Measurements from ENCODE around the gene NKX2-1.

NKX2-1 gene

DNA sequence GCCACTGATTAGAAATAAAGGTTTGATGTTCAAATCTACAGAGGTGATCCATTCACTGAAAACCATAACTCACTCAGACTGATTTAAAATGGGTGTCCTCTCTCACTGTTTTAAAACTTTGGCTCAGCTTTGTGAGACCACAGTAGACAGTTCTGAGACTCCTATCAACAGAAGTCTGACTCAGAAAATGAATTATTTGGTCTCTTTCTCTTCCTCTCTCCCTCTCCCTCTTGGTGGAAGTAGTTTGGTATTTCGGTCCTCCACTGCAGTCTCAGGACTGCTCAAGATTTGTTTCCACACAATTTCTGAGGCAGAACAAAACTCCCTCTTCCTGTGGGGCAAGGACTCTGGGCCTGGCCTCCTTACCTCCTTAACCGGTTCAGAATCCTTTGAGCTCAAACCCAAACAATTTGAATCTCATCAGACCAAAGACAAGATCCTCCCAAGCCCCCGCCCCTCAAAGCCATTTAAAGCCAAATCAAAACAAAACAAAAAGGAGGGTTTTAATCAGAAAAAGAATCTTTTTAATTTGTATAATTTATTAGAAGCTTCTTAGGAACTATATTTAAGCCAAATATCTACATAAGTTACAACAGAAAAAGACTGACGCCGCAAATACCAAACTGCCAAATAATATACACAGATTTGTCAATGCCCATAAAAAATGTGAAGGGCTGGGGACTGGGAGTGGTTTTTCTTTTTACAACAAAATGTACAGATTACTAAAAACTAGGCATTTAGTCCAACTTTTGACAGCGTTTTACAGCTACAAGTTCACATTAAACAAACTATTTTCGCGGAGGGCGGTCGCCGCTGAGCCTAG is 3.9 kb downstream of the NKX2-1 start:
- DNase-seq (ENCODE audit: low spot score): peak; percentile 39
- TF ChIP-seq, protein P1, sequence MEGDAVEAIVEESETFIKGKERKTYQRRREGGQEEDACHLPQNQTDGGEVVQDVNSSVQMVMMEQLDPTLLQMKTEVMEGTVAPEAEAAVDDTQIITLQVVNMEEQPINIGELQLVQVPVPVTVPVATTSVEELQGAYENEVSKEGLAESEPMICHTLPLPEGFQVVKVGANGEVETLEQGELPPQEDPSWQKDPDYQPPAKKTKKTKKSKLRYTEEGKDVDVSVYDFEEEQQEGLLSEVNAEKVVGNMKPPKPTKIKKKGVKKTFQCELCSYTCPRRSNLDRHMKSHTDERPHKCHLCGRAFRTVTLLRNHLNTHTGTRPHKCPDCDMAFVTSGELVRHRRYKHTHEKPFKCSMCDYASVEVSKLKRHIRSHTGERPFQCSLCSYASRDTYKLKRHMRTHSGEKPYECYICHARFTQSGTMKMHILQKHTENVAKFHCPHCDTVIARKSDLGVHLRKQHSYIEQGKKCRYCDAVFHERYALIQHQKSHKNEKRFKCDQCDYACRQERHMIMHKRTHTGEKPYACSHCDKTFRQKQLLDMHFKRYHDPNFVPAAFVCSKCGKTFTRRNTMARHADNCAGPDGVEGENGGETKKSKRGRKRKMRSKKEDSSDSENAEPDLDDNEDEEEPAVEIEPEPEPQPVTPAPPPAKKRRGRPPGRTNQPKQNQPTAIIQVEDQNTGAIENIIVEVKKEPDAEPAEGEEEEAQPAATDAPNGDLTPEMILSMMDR (IDR thresholded peaks at IDR 0.05; ENCODE audit: extremely low read depth, missing control alignments): no peak

DNA sequence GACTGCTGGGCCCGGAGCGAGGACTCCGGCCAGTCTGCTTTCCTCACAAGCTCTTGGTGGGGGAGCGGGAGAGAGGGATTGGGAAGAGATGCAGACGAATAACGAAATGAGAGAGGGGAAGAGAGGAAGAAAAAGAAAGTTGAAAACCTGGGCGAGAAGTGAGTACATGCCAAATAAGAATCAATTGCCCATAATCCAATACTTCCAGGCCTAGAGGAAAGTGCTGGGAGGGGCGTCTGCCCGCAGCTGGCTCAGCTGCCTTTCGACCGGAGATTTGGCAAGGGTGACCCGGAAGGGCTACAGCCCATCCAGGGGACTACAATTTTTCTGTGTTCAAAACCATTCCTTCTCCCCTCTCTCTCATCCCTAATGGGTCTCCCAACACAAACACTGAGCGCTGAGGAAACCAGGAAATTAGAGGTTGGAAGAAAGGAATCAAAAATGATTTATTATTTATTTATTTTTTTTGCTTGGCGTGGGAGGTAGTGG is 4.9 kb downstream of the NKX2-1 start:
- TF ChIP-seq, protein P1 (IDR thresholded peaks at IDR 0.05; ENCODE audit: extremely low read depth, missing control alignments): no peak
- DNase-seq (ENCODE audit: low spot score): no peak

DNA sequence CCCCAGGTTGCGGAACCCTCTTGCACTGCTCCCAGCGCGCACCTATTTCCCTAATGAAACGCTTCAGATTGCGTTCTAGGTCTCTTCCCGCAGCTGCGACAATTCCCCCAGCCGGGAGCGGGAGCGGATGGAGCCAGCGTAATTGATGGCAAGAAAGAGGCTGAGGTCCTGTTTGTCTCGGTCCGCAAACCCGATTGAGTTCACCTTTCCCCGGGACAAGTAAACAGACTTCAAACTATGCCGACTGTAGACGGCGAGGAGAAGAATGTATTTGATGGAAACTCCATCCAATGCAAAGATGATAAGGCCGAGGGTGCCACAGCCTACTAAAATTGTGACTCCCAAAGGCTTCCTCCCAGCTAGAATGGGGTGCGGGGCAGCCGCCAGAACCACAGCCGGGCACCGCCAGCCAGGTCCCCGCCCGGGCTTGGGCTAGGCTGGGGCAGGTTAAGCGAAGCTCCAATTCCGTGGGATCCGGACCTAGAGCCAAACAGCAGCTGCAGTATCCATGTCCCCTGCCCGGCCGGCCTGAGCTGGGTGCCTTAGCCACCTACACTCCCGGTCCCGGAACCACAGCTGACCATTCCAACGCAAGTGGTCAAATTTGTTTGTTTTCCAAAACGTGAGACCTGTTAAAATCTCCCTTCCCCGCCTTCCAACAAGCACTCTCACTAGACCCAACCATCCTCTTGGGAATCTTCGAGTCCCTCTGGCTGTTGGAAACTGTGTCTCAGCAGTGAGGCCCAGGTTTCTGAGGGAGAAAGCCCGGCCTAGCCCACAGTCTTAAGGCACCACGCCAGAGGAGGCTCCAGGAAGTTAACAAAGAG is 5.5 kb downstream of the NKX2-1 start:
- peak; percentile 31 for DNase-seq (ENCODE audit: low spot score)
- TF ChIP-seq, protein P1 (IDR thresholded peaks at IDR 0.05; ENCODE audit: extremely low read depth, missing control alignments): no peak

DNA sequence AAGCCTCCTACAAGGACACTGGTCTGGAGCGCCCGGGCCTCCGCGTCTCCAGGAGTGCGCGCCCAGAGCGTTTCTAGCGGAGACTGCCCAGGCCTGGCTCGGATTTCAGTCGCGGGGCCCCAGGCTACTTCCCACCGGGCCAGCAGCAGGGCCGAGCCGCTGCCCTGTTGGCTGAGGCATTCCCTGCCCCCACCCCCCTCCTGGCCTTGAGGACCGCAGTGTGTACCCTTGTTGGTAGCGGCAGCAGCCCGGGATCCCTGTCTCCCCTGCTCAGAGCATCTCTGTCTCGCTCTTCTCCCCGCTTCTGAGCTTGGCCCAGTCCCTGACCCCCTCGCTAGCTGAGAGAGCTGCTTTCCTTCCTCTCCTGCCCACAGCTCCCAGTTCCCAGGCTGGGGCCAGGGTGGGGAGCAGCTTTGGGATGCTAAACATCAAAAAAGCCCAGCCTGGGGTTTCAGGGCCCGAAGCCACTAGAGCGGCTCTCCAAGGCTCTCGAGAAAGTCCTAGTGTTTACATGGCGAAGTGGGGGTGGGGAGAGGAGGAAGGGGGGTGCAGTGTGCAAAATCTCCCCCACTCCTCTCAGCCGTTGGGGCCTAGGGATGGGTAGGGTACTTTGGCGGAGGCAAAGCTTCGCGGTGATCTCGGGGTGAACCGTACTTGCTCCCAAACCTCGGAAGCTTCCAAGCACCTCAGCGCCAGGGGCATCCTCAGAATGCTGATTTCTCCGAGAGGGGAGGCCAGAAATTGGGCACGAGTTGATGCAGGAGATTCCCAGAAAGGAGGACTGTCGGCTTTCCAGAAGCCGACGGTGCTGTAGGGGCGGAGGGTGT is 6.4 kb downstream of the NKX2-1 start:
- TF ChIP-seq, protein P1 (IDR thresholded peaks at IDR 0.05; ENCODE audit: extremely low read depth, missing control alignments): no peak
- DNase-seq (ENCODE audit: low spot score): peak; percentile 30

DNA sequence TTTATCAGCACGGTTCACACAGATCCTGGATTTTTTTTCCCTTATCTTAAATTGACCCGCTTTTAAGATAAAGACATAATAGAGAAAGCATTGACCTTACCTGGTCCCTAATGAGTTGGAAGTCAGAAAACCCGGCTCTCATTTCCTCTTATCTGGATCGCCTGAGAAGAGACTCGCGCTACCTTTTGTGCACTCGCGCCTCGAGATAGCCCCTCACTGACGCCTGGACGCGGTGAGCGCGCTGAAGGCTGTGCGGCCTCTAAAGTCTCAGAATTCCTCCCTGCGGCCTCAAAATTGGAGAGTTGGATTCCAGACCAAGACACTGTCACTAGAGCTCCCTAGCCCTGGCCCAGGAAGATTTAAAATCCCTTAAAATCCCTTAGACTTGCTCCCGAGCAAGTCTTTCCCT is 7.0 kb downstream of the NKX2-1 start:
- DNase-seq (ENCODE audit: low spot score): no peak
- TF ChIP-seq, protein P1 (IDR thresholded peaks at IDR 0.05; ENCODE audit: extremely low read depth, missing control alignments): no peak

DNA sequence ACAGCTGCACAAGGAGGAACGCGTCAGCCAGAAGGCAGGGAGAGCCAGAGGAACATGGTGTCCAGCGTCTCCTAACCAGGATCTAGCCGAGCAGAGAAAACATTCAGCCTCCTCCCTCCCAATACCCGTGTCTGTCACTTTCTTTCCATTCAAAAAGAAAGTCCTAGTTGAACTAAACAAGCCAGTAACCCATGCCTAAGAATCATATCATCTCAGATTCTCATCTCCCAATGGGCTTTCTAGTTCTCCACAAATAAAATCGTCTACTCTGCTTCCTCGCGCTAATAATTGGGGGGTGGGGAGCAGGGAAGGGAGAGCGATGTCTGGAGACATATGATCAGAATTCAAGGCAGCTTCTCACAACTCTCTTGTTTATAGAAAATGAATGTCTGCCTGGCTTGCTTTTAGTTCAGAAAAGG is 7.4 kb downstream of the NKX2-1 start:
- no peak for DNase-seq (ENCODE audit: low spot score)
- TF ChIP-seq, protein P1 (IDR thresholded peaks at IDR 0.05; ENCODE audit: extremely low read depth, missing control alignments): no peak

Measured in GM20000 (cell line).